Astrocyte of the hippocampus (primary cell): ENCODE measurements around the gene PRKG2.
"Not testable (repeated sequence)": the region's sequence is repeated elsewhere in the genome, so short reads cannot be mapped to it uniquely, and the experiment has no call there.

ENCODE experiments used
- DNase-seq: peaks from one replicate; pipeline ENCODE4 v3.0.0; 2011; ENCODE audit warnings: low read depth, low spot score

PRKG2 gene

GRCh38 chr4:81214881-81215868 is at the start of gene PRKG2:
Gene PRKG2 (minus strand): TSS chr4:81215222. CDS start chr4:81205047, 10,175 bp downstream.
- DNase-seq = peak; percentile 46

DNA sequence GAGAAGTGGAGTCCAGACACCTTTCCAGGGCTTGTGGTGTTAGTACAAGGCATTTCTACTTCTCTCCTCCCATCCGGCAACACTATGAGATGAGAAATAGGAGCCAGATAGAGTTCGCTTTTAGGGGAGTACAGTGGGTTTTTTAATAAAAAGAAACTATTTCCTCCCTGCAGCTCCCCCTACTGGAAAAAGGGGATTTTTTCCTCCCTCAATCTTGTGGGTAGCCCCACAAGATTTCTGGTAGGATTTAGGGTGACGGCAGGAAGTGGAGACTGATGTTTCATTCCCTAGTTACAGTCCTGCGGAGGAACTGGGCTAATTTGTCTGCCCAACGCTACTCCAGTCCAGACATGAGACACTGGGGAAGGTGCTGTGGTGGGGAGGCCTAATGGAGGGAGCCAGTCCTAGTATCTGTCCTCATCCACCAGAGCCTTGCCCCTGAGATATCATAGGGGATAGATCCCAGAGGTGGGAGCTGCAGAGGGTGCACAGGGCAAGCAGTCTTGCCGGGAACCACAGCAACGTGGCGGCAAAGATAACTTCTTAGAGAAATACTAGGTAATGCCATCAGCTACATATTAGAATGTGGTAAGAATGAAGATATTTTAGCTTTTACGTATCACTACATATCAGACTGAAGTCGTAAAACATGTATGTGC is 45.5 kb upstream of the PRKG2 start:
- no peak for DNase-seq

- DNase-seq = no peak
Measured at GRCh38 chr4:81258841-81259550, 44.0 kb upstream of the PRKG2 start.

DNA sequence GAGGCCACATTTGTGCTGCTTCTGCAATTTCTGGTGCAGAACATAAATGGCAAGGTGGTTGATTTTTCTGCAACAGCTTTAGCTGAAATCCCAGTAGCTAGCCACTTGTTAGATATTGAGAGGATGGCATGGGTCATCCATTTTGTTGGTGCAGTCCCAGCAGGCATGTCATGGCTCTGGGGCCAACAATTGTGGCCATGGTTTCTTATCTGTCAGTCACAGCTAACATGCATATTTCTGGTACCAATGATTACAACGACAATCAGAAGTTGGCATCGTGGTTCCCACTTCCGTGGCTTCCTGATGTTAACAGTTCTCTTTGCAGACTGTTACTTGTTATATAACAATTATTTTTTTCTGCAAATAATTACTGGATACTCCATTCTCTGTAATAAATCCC is 42.8 kb upstream of the PRKG2 start:
- DNase-seq = no peak

GRCh38 chr4:81257021-81257420 is 42.0 kb upstream of the PRKG2 start:
- peak; percentile 60 for DNase-seq

DNA sequence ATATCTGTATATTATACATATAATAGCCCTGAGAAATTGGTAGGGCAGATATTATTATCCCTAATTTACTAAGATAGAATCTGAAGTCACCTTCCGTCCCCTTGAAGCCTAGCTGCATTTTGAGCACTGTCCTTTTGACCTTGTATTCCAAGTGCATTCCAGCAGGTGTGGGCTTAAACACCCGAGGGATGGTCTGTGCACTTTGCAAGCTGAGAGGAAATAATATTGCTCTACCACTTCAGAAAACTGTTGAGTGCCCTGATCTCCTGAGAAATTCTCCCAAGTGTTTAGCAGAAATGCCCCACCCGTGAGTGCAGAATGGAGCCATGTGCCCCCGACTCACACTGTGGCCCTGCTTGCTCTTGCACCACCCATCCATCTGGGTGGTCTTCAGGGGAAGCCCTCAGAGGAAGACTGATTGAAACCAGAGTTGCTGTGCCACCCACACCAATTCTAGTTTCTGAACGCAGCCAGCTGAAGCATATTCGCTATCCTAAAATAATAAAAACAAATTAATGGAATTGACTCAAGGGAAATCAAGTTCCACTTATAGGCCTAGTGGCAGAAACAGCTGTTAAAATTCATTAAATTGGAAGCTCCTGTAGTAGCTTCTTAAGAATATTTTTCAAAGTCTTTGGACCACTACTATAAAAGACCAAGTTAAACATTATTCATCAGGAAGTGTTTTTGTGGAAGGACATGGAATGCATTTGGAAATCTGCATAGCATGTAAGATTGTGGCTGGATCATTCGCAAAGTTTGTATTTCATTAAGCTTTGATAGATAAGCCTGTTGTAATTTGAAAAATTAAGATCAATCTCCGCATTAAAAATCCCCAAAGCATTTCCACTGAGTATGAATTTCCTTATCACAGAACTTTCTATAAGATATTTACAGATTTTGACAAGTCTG is 41.3 kb upstream of the PRKG2 start:
- peak; percentile 34 for DNase-seq

GRCh38 chr4:81255524-81255923 is 40.5 kb upstream of the PRKG2 start:
- DNase-seq = peak; percentile 36

DNA sequence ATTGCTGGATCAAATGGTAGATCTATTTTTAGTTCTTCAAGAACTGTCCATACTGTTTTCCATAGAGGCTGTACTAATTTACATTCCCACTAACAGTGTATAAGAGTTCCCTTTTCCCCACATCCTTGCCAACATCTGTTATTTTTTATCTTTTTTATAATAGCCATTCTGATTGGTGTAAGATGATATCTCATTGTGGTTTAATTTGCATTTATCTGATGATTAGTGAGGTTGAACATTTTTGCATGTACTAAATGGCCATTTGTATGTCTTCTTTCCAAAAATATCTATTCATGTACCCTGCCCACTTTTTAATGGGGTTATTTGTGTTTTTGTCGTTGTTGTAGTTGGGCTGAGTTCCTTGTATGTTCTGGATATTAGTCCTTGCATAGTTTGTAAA is 35.4 kb upstream of the PRKG2 start:
- no peak for DNase-seq

GRCh38 chr4:81245218-81246009 is 30.4 kb upstream of the PRKG2 start:
- no peak for DNase-seq

GRCh38 chr4:81237791-81238190 is 22.8 kb upstream of the PRKG2 start:
- DNase-seq = no peak

- DNase-seq = no peak
Measured at GRCh38 chr4:81235982-81236749, 21.1 kb upstream of the PRKG2 start.

DNA sequence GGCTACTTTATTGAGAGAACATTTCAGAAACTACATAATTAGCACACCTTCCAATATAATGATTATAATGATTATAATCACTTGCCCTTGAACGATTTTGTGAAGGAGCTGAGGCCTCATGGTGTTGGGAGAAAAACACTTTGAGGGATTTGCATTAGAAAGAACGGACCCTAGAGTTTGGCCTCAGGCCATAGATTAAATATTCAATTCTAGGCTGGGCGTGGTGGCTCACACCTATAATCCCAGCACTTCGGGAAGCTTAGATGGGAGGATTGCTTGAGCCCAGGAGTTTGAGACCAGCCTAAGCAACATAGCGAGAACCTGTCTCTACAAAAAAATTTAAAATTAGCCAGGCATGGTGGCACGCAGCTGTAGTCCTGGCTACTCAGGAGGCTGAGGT is 12.9 kb upstream of the PRKG2 start:
- DNase-seq = no peak

DNA sequence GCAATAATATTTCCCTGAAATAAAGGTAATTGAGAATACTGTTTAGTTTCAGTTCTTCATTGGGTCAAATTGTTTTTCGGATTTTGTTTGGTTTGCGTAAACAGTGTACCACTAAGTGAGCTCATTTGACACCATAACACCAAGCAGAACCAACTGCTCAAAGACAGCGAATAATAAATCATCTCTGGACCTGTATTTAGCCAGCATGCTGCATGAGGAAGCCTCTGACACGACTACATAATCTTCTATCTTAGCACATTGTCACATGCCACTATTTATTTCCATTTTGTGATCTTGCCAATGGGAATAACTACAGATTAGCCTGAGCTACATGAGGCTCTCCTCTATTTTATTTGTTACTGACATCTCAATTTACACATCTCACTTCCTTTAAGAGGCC is 12.1 kb upstream of the PRKG2 start:
- DNase-seq = no peak

GRCh38 chr4:81225252-81225651 is 10.2 kb upstream of the PRKG2 start:
- no peak for DNase-seq

DNA sequence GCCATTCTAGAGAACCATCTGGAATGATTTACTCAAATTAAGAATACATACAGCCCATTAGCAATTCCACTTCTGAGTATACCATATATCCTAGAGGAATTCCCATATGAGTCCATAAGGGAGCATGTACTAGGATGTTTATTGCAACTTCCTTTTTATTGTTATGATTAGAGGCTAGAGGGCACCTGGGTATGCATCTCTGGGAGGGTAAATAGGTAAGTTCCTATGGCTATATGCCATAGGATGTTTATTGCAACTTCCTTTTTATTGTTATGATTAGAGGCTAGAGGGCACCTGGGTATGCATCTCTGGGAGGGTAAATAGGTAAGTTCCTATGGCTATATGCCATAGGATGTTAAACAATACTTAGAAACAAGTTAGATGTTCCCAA is 7.1 kb upstream of the PRKG2 start:
- DNase-seq = not testable (repeated sequence)

DNA sequence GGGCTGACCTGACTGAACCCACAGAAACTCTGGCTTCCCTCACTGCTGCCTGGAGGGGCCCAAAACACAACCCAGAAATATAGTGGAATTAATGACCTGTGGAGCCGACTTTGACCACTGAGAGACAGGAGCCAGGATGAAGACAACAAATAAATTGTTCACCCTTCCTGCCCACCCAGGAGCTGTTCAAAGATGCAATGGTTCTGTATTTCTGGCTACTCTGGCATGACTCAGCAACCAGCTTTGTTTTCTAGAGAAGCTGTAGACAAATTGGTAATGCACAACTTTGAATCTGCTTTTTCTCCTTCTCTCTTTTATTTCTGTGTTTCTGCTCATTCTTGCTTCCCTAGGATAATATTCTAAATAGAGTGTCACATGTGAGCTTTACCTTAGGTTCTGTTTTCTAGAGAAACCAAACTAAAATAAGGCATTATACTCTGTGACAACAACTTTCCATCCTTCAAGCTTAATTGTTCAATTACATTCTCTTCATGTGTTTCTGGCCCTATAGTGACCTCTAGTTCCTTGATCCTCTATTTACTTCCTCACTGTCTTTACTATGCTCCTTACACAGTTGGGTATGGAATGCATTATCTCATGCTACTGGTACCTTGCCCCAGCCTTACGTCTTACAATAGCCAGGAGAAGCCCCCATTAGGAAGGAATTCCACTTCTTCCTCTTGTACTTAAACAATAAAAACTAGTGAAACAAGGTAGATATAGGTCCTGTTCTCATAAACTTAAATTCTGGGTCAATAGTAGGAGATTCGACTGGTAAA is 6.5 kb upstream of the PRKG2 start:
- DNase-seq = no peak

GRCh38 chr4:81220271-81220670 is 5.2 kb upstream of the PRKG2 start:
- no peak for DNase-seq

DNA sequence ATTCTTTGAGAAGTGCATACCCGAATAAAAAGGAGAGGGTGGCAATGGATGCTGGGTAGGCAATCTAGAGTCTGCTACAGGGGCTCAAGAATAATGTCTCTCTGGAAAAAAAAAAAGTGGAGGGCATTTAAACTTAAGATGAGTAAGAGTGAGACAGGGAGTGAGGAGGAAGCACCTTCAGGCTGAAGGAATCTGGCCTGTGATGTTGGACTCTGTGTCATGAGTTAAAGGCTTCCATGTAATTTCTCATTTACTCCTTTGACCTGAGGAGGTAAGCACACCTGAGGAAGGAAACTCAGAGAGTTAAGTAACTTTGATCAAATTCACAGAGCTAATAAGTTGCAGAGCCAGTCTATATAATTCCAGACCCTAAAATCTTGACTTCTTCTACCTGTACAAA is 3.2 kb upstream of the PRKG2 start:
- no peak for DNase-seq

- DNase-seq = no peak
Measured at GRCh38 chr4:81217779-81218178, 2.8 kb upstream of the PRKG2 start.
